Stimulated activated CD8-positive, alpha-beta memory T cell treated with anti-CD3 and anti-CD28 coated beads, Interleukin-7, amount 100 ng/mL, for 48 hours (primary cell): ENCODE data around the gene TUBG2.
"Not testable (repeated sequence)": the region's sequence is repeated elsewhere in the genome, so short reads cannot be mapped to it uniquely, and the experiment has no call there.

Source experiments
- DNase-seq, 2 donors: peaks; one replicate each; pipeline ENCODE4 v3.0.0-alpha.2; 2020; ENCODE audit warnings: low read depth in 1 of 2; ENCODE audit errors: extremely low read depth in 1 of 2

Gene TUBG2

DNA sequence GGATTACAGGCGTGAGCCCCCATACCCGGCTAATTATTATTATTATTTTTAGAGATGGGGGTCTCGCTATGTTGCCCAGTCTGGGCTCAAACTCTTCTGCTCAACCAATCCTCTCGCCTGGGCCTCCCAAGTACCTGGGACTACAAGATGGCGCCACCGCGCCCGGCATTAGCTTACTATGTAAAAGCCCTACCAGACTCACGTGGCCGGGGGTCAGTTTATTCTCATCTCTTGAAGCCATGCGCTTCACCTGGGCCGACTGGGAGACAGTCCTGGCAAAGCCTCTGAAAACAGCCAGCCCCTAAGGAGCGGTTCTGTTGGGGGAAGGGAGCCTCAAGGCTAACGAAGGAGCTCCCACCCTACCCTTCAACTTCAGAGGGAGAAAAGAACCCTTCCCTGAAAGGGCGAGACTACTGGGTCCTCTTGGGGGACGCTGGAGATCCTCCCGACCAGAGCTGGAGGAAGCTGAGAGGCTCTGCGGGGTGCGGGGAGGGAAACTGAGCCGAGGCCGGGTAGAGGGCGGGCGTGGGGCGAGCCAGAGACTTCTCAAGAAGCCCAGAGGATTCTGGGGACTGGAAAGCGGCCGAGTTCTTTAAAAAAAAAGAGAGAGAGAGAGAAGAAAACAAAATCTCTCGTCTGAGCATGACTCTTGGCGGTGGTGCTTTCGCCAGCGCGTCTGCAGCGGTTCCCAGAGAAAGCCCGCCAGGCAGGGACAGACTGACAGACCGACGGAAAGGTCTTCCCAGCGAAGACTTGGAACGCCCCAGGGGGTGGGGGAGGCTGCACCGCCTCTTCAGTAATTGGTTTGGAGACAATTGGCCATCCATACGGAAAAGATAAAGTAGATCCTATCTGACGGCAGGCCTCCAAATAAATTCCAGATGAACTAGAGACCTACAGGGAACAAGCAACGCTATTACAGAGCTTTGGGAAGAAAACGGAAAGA is 5.6 kb upstream of the TUBG2 start:
- no peak for DNase-seq

DNA sequence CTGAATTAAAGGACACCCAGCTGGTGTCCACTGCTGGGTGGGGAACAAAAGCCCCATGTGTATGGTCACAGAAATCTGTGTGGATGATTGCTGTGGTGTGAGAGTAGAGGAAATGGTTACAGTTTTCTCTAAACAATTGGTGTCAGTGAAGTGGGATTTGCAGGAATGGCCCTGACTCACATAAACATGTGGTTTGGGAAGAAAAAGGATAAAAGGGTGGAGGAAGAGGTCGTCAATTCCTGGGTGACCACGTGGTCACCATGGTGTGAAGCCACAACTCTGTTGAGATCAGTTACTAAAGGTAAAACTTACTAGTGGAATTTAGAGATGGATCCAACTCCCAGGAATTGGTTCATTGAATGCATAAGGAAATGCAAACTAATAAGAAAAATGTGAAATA is 3.6 kb upstream of the TUBG2 start:
- no peak for DNase-seq

DNA sequence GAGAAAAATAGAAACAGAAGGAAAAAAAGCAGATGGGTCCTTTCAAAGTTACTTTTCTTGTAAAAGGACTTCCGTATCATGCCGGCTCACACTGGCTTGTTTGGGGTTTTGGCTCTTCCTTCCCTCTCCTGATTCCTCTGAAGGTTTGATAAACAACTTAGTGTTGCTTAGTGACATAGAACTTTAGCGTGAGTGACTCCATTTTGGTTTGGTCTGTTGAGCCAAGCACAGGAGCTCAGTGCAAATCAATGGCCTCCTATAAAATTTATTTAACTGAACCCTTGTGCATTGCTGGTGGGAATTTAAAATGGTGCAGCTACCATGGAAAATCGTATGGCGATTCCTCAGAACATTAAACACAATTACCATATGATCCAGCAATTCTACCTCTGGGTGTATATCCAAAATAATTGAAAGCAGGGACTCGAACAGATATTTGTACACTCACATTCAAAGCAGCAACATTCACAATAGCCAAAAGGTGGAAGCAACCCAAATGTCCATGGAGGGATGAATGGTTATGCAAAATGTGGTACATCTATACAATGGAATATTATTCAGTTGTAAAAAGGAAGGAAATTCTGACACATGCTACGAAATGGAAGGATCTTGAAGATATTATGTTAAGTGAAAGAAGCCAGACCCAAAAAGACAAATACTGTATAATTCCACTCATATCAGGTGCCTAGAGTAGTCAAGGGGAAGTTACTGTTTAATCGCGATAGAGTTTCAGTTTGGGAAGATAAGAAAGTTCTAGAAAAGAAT is 1.1 kb upstream of the TUBG2 start:
- no peak for DNase-seq

DNA sequence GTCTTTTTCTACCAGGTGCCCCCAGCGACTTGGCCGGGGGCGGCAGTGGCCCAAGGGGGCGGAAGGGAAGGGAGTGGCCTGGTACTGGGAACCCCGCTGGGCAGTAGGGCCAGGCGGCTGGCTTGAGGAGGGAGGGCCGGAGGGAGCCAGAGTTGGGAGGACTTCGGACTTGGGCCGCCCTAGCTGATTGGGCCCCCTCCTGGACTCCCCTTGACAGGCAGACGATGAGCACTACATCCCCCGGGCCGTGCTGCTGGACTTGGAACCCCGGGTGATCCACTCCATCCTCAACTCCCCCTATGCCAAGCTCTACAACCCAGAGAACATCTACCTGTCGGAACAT is 819 bp downstream of the TUBG2 start:
- DNase-seq: not testable (repeated sequence)

DNA sequence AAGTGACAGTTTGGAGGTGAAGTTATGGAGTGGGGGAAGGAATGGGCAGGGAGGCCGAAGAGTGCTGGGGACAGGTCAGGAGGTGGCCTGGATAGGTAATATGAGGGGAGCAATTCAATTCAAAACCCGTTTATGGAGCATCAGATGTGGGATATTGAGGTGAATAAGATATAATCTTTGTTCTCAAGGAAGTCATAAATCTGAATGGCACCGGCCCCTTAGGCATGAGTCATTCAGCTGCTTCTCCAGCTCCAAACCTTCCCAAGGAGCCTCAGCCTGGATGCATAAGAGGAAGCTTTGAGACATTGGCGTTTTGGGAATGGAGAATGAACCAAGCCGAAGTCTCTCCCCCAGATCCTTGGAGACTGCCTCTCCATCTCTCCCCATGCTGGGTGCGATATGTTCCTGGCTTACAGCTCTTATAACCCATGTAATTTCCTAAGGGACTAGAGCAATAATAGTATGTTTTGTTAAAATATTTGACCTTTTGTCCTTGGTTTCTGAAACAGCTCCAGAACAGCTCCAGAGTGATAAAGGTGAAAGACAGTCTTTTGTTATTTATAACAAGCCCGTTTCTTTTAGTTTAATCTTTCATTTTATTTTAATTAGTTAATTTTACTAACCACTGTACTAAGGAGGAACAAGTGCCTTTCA is 1.7 kb downstream of the TUBG2 start:
- no peak for DNase-seq

DNA sequence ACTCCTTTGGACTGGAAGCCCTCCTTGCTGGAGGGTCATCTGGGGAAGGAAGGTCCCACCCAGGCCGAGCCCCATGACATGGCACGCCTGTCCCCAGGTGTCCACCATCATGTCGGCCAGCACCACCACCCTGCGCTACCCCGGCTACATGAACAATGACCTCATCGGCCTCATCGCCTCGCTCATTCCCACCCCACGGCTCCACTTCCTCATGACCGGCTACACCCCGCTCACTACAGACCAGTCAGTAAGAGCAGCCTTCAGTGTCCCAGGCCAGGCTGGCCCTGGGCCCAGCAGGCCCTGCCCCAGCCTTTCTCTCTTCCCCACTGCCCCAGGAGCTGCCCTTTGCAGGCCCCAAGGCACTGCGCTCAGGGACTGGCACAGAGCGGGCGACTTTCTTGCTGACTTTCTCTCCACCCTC is 6.5 kb downstream of the TUBG2 start:
- DNase-seq: no peak

DNA sequence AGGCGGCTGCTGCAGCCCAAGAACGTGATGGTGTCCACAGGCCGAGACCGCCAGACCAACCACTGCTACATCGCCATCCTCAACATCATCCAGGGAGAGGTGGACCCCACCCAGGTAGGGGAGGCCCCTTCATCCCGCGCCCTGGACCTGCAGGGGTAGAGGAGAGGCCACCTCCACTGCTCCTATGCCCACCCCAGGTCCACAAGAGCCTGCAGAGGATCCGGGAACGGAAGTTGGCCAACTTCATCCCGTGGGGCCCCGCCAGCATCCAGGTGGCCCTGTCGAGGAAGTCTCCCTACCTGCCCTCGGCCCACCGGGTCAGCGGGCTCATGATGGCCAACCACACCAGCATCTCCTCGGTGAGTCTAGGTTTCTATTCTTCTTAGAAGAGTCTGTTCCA is 7.0 kb downstream of the TUBG2 start:
- DNase-seq: not testable (repeated sequence)

DNA sequence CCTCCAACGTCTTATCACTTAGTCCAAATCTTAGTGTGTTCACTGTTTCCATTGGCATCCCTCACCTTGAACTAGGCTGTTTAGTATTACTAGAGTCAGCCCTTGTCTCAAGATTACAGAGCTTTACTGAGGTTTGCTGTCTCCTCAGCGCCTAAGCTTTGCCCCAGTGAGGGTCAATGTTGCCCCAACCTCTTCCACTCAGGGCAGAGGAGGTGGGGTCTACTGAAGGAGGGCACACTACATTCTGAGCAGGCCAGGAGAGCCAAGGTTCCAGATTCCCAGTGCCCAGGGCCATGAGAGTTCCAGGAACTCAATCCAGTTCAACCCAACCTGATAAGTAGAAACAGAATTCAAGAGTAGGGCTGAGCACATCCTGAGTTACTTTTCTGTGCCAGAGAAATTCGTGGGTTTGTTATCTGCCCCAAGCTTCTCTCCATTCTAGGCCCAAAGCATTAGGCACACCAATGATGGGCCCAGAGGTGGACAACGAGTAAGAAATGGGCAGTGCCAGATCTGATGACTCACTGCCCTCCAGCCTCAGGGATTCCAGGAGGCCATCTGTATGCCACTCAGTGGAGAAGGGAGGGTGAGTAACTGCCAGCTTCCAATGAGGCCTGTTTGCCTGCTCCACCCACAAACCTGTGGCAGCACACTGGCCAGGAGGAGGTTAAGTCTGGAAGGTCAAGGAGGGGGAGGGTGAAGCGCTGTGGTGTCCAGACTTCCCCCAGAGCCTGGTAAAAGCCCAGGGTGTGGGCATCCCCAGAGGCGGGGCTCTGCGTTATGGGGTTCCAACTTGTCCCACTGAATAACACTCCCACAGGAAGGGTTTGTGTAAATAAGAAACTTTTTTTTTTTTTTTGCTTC is 8.2 kb downstream of the TUBG2 start:
- DNase-seq: no peak

DNA sequence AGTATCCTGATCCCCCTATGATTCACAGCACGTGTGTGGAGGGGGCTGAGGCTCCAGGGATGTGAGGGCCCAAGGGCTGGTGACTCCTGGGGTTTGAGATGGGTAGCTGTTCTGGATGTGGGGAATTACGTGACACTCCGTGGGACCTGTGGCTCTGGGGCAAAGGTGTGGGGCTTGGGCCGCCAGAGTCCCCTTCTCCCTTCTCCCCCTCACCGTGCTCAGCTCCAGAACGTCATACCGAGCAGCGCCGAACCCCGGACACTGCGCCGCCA is 10.6 kb downstream of the TUBG2 start:
- no peak for DNase-seq

DNA sequence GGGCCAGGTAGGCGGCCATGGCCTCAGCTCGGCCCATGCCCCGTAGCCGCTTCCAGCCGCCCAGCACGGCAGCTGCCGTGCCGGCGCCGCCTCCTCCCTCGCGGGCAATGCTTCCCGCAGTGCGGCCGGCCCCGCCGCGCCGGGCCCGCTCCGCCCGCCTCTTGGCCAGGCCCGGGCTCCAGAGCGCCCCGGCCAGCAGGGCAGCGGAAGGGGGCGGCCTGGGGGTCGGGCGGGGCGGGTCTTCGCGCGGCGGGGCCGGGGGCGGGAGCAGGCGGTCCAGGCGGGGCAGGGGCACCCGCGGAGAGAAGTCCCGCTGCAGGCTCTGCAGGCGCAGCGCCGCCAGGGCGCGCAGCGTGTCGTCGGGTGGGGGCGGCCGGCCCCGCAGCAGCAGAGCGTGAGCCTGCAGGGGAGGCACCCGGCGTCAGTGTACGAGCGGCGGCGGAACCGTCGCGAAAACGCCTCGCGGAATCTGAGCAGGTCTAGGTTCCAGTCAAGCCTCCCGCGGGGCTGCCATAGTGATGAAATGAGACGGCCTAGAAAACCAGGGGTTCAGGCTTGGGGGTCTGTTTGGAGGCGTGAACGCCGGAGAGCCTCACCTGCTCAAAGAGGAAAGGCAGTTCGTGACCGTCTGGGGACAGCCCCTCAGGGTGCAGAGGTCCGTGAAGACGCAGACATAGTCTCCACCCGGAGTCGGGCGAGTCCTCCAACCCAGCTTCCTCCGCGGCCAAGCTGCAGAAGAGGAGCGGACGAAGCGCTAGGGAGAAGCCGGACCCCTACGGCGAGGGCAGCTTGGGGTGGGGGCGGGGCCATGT is 11.1 kb downstream of the TUBG2 start:
- no peak for DNase-seq

DNA sequence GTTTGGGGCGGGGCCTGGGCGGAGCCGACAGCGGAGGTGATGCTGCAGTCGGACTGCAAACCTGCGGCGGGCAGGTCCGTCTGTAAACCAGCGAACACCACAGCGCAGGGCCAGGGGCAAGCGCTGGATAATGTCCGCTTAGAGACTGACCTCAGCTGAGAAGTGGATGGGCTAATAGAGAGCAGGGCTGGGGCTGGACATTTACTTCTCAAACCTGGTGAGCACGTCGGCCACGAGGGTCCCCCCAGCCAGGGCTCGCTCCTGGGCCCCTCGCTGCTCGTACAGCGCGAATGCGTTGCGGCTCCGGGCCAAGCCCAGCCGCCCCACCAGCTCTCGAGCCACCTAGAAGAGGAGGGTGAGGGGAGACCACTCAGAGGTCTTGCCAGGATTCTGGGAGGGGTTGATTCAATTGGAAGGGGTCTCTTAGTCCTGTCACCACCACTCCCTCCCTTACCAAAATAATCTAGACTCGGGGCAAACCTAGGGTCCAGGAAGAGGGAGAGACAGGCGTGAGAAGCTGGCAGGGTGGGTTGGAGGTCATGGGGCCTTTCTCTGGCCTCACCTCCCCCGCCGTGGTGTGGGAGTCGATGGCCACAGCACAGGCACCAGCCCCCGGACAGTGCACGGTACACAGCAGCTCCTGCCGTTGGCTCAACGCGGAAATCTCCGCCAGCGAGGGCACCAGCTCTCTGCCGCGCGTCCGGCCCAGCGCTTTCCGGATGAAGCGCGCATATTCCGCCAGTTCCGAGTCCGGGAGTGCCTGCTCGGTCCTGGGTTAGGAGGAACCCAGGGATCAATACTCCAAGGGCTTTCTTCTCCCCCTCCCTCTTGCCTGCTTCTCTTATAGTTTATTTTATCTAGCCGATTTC is 11.9 kb downstream of the TUBG2 start:
- no peak for DNase-seq

DNA sequence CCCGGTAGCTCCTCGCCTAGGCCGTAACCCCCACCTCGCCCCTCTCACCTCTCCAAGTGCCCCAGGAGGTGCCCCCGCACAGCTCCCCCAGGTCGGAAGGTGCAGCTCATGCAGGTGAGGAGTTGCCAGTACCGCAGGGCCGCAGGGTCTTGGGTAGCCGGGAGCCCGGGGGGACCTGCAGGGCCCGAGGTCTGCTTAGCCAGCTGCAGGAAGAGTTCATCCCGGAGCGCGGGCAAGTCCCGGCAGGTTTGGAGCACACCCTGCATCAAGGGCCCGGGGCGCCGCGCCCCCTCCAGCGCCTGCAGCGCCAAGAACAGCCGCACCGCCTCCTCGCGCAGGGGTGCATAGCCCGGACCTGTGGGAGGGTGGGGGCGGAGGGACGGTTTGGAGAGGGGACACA is 13.0 kb downstream of the TUBG2 start:
- no peak for DNase-seq

DNA sequence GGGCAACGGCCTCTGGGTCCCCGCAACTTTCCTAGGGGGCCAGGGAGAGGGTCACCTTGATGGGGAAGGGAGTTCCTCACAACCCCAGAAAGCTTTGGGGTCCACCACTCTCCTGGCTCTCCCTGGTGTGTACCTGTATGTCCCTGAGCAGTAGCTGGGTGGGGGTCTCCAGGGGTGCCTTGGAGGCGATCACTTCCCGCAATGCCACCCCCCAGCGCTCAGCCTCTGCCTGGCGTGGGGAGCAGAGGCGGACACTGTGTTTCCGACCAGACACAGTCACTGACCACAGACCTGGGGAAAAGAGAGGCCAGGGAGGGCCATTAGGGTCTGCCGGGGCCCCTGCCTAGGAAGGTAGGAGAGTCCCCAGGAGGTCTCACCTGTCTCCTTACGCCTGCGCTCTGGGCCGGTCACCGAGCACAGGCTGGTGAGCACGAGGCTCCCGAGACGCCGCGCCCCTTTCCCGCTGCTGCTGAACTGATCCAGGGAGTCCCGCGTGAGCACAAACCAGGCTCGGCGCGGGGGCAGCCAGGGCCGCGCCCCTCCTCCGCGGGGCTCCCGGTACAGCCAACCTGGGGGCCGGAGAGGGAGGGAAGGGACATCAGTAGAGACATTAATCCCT is 14.3 kb downstream of the TUBG2 start:
- DNase-seq: no peak

DNA sequence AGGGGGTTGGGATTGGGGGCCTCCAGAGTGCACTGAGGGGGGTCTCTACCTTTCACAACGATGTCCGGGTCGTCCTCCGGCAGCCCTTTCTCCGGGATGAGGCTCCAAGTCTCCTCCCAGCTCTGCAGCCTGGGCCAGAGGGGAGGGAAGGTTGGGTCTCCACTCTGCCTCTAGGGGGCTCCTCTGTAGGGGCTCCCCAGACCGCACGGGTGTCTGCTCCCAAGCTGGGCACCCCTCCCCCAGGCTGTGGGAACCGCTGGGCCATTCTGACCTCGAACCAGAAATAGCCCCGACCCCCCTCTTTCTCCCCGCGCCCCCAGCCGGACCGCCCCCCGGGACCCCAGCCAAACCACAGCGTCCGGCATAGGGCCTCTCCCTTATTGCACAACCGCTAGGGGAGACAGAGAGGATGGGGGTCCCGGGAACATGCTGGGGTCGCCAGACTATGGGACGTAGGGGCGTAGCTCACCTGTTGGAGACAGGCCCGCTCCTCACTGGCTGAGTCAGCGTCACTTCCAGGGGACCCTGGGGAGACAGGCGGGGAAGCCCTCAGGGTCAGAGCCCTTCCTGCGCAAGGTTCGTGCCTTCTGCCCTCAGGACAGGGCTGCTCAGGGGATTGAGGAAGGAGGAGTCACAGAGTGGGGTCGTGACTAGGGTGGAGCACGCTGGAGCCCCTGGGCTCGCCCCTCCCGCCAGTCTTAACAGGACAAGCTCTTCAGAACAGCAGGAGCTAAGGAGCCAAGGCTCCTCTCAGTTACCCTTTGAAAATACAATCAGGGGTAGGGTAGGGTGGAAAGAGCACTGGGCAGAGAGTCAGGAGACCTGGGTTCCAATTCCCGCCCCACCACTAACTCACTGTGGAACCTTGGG is 15.0 kb downstream of the TUBG2 start:
- DNase-seq: no peak

DNA sequence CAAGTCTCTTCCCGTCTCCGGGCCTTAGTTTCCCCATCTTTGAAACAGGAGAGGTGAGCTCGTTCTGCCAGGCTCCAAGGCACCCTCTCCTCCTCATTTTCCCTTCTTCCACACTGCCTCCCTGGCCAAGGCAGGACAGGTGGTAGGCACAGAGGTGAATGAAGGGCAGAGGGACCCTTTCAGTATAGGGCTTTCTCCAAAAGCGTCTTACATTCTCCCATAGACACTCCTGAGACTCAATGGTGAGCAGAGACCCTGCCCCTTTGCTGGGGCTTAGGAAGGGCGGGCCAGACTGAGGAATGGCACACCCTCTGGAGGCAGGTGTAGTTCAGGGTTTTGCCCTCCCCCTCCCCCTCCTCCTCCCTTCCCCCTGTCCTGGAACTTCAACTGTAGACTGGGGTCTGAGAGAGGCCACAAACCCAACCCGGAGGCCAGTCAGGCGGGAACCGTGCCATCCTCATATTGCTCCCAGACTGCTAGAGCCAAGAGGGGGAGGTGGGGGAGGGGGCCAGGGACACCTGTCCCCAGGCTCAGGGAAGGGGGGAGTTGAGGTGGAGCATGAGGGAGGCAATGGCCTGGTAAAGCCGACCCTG is 15.8 kb downstream of the TUBG2 start:
- DNase-seq: no peak

DNA sequence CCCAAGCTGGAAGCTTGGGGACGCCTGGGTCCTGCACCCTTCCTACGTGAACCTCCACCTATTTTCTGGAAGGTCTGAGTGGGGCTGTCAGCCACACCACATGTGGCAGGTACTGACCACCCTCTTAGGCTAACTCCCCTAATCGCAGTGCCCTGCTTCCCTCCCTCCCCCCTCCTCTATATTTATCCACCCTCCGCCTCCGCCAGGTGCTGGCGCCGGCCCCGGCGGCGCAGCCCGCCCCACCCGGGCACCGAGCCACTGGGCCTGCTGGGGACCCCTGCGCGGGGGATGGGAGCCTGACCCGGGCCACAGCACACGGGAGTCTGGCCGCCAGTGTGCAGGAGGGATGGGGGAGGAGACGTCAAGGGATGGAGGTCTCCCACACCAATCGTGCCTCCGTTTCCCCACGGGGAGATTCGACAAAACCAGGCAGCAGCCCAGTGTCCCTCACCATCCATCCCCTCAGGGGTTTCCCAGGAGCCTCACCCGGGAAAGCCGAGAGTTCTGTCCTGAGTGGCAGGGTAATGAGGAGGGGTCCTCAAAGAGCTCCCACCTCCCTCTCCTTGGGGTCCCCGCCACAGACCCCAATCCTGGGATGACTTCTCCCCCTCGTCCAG is 16.4 kb downstream of the TUBG2 start:
- DNase-seq: no peak

DNA sequence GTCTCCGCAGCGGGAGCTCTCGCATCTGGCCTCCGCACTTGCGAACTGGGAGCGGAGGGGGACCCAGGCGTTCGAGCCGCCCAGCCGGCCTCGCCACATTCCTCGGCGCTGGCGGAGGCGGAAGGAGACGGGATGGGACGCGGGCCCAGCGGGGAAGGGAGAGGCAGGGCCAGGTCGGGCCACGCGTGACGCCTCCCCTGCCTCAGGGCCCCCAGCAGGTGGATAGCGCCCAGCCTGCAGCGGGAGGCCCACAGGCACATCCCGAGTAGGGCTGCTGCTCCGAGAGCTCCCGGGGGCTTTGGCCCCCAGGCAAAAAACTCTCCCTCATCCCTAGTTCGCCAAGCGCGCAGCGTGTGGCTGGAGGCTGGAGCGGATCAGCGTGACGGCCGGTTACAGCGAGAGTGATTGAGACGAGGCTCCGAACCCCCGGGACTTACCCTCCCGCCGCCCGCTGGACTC is 16.9 kb downstream of the TUBG2 start:
- no peak for DNase-seq
